HUES64 (cell line): ENCODE measurements around the gene DMRTC2.

Experiments
- H3K27ac ChIP-seq: 2 replicates; pipeline ENCODE4 v1.7.0; 2013; ENCODE audit warnings: low read depth, low read length, inconsistent platforms
- H3K27me3 ChIP-seq: 2 replicates; pipeline ENCODE4 v1.6.1; 2013; ENCODE audit warnings: mild to moderate bottlenecking, low read length; ENCODE audit not compliant: insufficient read depth
- H3K36me3 ChIP-seq: 2 replicates; pipeline ENCODE4 v1.6.1; 2013; ENCODE audit warnings: mild to moderate bottlenecking, low read length; ENCODE audit not compliant: insufficient read depth
- H3K4me1 ChIP-seq: 2 replicates; pipeline ENCODE4 v1.6.1; 2013; ENCODE audit warnings: mild to moderate bottlenecking, low read length, moderate library complexity; ENCODE audit not compliant: insufficient read depth
- H3K4me3 ChIP-seq: 2 replicates; pipeline ENCODE4 v1.5.1; 2013; ENCODE audit warnings: mild to moderate bottlenecking, low read length, moderate library complexity
- H3K9ac ChIP-seq: 2 replicates; pipeline ENCODE4 v1.6.1; 2013; ENCODE audit warnings: mild to moderate bottlenecking, low read depth, low read length
- H3K9me3 ChIP-seq: 2 replicates; pipeline ENCODE4 v1.6.1; 2013; ENCODE audit warnings: low read depth, low read length; ENCODE audit not compliant: insufficient read depth
- WGBS: fragments of 150-250, 120-280 bp; methylation state at CpG from one replicate; pipeline ENCODE4 v1.1.7; 2013; ENCODE audit warnings: missing lambda C conversion rate; 5-methylcytosine and 5-hydroxymethylcytosine counted together

DMRTC2 gene

DNA sequence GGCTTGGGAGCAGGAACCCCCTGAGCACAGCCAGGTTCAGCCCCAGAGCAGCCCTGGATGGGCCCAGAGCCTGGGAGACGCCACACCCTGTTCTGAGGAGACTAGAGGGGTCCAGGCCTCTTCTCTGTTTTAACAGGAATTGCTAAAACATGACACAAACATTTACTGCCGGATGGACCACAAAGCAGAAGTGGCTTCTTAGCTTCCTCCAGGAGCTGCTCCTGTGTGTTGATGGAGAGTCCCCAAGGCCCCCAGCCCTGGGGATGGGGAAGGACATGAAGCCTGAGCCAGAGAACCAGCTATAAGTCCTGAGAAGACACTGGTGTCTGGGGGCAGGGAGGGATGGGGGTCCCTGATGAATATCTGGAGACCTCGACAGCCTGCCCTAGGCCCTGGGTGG lies 33.8 kb upstream of the DMRTC2 start:
- H3K27me3 ChIP-seq = peaks cover 3% of the 10 kb centered on the region; the same call in 1 of the 2 replicates
- H3K9ac ChIP-seq = no peak overlapping the region
- H3K4me1 ChIP-seq = no peaks in the 10 kb centered on the region
- no peak overlapping the region for H3K27ac ChIP-seq
- H3K36me3 ChIP-seq = no peaks in the 10 kb centered on the region
- 71% methylated on average over 3 of the region's 3 CpGs for WGBS
- H3K4me3 ChIP-seq = no peak overlapping the region
- no peaks in the 10 kb centered on the region for H3K9me3 ChIP-seq

DNA sequence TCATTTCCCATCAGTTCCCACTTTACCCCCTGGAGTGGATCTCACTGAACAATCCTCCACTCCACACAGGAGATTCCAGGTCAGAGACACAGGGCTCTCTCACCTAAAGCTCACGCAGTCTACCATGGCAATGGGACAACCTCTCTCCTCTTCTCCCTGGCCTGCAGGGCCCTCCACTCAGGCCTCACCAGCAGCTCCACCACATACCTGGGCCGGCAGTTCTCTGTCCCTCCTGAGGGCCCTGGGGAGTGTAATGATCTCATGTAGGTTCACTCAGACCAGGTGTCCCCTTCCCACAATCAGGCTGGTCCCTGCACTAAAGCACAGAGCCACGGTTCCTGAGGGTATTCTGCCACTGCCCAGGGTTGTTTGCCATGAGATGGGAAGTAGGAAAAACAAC lies 32.9 kb upstream of the DMRTC2 start:
- 63% methylated on average over 3 of the region's 3 CpGs for WGBS
- Histone ChIP-seq H3K4me1 (no peaks in the 10 kb centered on the region), H3K4me3 (no peak overlapping the region), H3K27me3 (peaks cover 3% of the 10 kb centered on the region; the same call in 1 of the 2 replicates), H3K9ac (no peak overlapping the region), H3K9me3 (no peaks in the 10 kb centered on the region), H3K36me3 (no peaks in the 10 kb centered on the region), H3K27ac (no peak overlapping the region)

DNA sequence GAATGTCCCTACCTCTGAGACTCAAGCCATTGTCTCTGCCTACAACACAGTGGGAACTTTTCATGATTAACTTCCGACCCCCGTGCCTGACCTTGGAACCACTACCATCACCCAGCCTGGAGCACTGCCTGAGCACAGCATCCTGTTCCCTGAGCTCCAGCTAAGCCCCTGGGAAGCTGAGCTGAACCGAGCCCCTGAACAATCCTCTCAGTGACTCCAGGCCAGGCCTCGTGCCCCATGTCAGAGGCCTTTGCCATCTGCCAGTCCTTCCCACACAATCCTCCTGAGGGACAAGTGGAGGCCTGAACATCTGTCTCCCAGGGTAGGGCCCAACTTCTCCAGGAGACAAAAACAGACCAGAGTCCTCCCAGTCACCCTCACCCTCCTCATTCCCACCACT lies 30.9 kb upstream of the DMRTC2 start:
- Histone ChIP-seq H3K9ac (no peak overlapping the region), H3K4me3 (no peak overlapping the region), H3K27ac (no peak overlapping the region), H3K4me1 (no peaks in the 10 kb centered on the region), H3K9me3 (no peaks in the 10 kb centered on the region), H3K36me3 (no peaks in the 10 kb centered on the region), H3K27me3 (peaks cover 3% of the 10 kb centered on the region; the same call in 1 of the 2 replicates)
- 63% methylated on average over 4 of the region's 4 CpGs for WGBS

DNA sequence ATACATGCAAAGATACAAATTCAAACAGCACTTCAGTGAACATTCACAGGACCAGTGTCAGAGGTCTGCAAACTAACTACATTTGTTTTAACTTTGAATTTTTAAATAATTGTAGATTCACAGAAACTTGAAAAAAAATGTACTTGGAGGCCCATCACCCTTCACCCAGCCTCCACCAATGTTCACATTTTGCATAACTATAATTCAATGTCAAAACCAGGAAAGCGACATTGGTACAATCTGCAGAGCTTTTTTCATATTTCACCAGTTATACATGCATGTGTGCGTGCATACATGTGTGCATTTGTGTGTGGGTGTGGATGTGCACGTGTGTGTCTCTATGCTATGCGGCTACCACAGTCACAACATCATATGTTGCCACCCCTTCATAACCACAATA lies 29.5 kb upstream of the DMRTC2 start:
- H3K27me3 ChIP-seq = peaks cover 3% of the 10 kb centered on the region; the same call in 1 of the 2 replicates
- H3K9me3 ChIP-seq = no peaks in the 10 kb centered on the region
- no peak overlapping the region for H3K4me3 ChIP-seq
- H3K4me1 ChIP-seq = no peaks in the 10 kb centered on the region
- no peak overlapping the region for H3K9ac ChIP-seq
- WGBS = 50% methylated on average over 1 of the region's 4 CpGs
- no peaks in the 10 kb centered on the region for H3K36me3 ChIP-seq
- H3K27ac ChIP-seq = no peak overlapping the region

DNA sequence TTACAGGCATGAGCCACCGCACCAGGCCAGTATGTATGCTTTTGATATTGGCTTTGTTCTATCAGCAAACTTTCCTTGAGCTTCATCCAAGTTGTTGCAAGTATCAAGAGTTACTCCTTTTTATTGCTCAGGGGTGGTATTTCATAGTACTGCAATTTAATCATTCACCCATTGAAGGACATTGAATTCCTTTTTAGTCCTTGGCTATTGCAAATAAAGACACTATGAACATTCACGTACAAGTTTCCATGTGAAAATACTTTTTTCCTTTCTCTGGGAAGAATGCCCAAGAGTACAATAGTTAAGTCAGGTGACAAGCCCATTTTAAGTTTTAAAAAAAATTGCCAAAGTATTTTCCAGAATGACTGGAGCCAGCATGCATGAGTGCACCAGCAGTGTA lies 28.1 kb upstream of the DMRTC2 start:
- Histone ChIP-seq H3K4me1 (no peaks in the 10 kb centered on the region), H3K27me3 (peaks cover 3% of the 10 kb centered on the region; the same call in 1 of the 2 replicates)

DNA sequence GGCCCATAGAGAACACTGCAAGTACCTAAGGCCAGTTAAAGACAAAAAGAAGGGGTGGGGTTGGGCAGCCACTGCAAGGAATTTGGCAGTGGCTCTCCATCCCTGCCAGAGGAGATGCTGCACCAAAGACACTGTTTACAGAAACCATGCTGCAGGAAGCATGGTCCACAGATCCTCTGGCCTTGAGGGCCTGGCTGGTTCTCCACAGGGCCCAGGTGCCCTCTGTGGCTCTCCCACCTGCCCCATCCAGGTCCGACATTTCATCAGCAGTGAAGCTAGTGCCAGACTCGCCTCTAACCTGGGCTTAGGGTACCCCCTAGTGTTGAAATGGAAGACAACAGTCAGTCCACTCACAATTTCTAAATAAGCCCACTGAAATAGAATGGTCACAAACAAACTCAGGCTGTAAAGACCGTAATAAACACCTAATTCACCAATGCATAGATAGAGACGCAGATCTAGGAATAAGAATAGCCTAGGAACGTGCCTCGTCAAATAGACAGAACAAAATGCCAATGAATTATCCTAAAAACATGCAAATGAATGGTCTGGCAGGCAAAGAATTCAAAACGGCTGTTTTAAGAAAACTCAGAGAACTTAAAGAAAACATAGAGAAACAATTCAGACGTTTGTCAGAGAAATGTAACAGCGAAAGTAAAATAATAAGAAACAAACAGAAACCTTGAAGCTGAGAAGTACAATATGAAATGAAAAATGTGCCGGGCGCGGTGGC lies 23.7 kb upstream of the DMRTC2 start:
- no peak overlapping the region for H3K27ac ChIP-seq
- no peak overlapping the region for H3K9ac ChIP-seq
- H3K9me3 ChIP-seq = no peaks in the 10 kb centered on the region
- no peaks in the 10 kb centered on the region for H3K4me1 ChIP-seq
- no peaks in the 10 kb centered on the region for H3K36me3 ChIP-seq
- no peaks in the 10 kb centered on the region; the same call in 1 of the 2 replicates for H3K27me3 ChIP-seq
- 54% methylated on average over 12 of the region's 12 CpGs for WGBS
- no peak overlapping the region for H3K4me3 ChIP-seq

More for the DNA sequence above, 28.1 kb upstream of the DMRTC2 start:
- H3K4me3 ChIP-seq = no peak overlapping the region
- WGBS = 82% methylated on average over 2 of the region's 2 CpGs
- H3K36me3 ChIP-seq = no peaks in the 10 kb centered on the region
- H3K27ac ChIP-seq = no peak overlapping the region
- H3K9me3 ChIP-seq = no peaks in the 10 kb centered on the region
- H3K9ac ChIP-seq = no peak overlapping the region

DNA sequence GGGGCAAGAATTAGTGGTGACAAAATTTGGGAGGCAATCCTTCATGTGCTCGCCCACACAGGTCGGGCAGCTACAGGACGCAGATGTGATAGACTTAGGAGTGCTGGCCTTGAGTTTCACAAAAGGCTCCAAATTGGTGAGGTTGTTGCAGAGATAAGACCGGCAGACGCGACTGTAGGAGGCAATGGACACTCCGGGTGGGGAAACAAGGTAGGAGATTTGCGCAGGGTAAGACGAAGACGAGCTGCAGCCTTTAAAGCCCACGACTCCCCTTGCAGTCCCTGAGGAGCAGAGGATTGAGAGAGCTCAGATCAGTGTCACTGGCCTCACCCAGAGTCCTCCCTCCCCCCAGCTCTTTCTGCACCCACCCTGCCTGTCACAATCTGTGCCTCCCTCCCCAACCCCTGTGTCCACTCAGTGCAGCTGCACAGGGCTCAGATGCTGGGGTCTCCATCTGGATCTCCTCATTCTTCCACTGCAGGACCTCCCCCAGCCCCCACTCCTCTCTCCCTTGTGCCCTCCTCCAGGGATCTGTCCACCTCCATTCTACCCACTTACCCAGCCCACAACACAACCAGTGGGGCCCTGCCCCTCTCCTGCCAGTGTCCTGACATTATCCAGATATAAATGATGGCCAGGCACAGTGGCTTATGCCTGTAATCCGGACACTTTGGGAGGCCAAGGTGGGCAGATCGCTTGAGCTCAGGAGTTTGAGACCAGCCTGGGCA lies 6.7 kb upstream of the DMRTC2 start:
- H3K4me3 ChIP-seq = no peak overlapping the region
- 64% methylated on average over 13 of the region's 13 CpGs for WGBS
- no peak overlapping the region for H3K27ac ChIP-seq
- no peaks in the 10 kb centered on the region for H3K36me3 ChIP-seq
- H3K27me3 ChIP-seq = peaks cover 10% of the 10 kb centered on the region
- H3K9ac ChIP-seq = no peak overlapping the region
- no peaks in the 10 kb centered on the region for H3K4me1 ChIP-seq
- no peaks in the 10 kb centered on the region for H3K9me3 ChIP-seq

DNA sequence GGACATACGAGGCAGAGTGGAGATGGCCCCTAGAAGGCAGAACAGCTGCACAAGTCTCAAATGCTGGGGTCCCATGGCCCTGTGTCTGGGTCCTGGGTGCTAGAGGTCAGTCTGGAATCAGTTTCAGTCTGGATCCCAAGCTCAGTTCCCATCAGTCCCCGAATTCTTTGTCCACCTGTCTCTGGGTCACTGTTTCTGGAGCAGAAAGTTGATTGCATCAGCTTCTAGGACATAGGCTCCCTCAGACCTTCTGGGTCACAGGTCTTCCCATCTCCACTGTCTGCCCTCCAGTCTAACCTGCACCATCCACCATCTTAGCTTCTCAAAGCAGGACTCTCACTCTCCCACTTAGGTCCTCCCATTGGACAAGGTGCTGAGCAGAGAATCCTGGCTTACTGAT lies 5.6 kb upstream of the DMRTC2 start:
- H3K4me1 ChIP-seq = no peaks in the 10 kb centered on the region
- WGBS = 58% methylated on average over 2 of the region's 2 CpGs
- H3K4me3 ChIP-seq = no peak overlapping the region
- no peaks in the 10 kb centered on the region for H3K36me3 ChIP-seq
- H3K27me3 ChIP-seq = peaks cover 10% of the 10 kb centered on the region
- H3K9ac ChIP-seq = no peak overlapping the region
- H3K9me3 ChIP-seq = no peaks in the 10 kb centered on the region
- H3K27ac ChIP-seq = no peak overlapping the region

DNA sequence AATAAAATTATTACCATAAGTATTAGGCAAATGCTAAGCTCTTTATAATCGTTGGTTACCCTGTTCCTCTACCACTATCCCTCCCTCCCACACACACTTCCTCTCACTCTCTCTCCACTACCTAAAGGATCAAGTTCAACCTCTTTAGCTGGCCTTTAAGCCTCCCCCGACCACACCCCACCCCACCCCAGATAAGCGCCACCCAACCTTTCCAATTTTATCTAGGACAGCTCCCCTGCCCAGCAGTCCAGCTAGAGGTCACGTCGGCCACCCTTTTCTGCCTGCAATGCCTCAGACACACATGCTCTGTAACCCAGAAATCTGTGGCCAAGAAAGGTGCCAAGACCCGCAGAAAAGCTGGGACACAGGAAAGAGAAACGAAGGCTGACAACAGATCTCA lies 1.5 kb upstream of the DMRTC2 start:
- Histone ChIP-seq H3K36me3 (no peaks in the 10 kb centered on the region), H3K9ac (no peak overlapping the region), H3K4me1 (no peaks in the 10 kb centered on the region), H3K27me3 (peaks cover 6% of the 10 kb centered on the region), H3K9me3 (no peaks in the 10 kb centered on the region), H3K27ac (no peak overlapping the region), H3K4me3 (no peak overlapping the region)
- 78% methylated on average over 7 of the region's 7 CpGs for WGBS

DNA sequence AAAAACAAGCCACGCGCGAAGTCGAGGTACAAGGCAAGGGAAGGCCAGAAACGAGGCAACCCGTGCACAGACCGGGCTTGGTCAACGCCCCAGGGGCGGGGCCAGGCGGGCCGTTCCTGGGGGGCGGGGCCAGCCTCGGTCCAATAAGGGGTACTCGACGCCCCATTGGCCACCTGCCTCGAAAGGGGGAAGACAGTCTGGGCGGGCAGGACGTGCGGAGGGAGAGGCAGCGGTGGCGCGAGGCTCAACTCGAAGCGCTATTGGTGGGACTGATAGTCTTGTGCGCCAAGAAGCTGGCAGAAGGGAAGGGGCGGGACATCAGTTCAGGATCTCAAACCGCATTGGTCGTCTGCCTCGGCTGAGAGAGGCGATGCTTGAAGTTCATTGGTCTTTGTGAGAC lies 241 bp upstream of the DMRTC2 start, which contains the start of gene LYPD4:
LYPD4 (minus strand) TSS at position 83 of the 400 bp plus-strand sequence. CDS start 5,398 bp downstream, outside the sequence.
- Histone ChIP-seq H3K36me3 (no peaks in the 10 kb centered on the region), H3K4me1 (no peaks in the 10 kb centered on the region), H3K9ac (no peak within 1 kb of the TSS), H3K9me3 (no peaks in the 10 kb centered on the region), H3K4me3 (no peak within 1 kb of the TSS), H3K27ac (no peak within 1 kb of the TSS), H3K27me3 (no peaks in the 10 kb centered on the region; the same call in 1 of the 2 replicates)
- WGBS = 86% methylated on average over 30 of the region's 30 CpGs

DNA sequence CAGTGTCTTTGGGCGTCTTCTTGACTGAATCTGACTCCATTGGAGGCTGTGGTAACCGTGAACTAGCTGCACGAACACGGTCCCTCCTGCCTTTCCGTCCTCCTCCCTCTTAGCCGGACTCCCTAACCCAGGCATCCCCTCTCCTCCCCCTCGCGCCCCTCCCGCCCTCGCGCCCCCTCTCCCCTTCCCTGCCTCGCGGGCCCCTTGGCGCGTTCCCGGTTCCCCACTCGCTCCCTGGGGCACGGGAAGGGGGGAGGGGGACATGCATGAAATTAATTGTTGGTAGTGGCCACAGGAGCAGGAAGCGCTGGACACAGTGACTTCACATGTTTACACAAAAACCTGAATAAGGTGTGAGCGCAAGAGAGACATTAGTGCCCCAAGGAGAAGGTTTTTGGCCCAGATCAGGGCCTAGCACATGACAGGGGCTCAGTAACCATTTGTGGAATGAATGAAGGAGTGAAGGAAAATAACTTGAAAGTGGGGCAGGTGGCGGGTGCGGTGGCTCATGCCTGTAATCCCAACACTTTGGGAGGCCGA lies 279 bp downstream of the DMRTC2 start:
- no peaks in the 10 kb centered on the region for H3K4me1 ChIP-seq
- H3K4me3 ChIP-seq = no peak overlapping the region
- H3K36me3 ChIP-seq = no peaks in the 10 kb centered on the region
- 90% methylated on average over 15 of the region's 23 CpGs for WGBS
- no peaks in the 10 kb centered on the region; the same call in 1 of the 2 replicates for H3K27me3 ChIP-seq
- H3K9ac ChIP-seq = no peak overlapping the region
- H3K9me3 ChIP-seq = no peaks in the 10 kb centered on the region
- no peak overlapping the region for H3K27ac ChIP-seq
